Smooth muscle cell (in vitro differentiated cells): ENCODE results near the gene RPL36A. TPM values are rescaled to one million over a fixed set of nuclear protein-coding genes. Genes with fewer than 3 reads are reported as not detected.
A peak's percentile ranks its signal among the peaks of the same experiment; 100 is the strongest.

Experiments
- DNase-seq: peaks from one replicate; lab custom pipeline; 2025; ENCODE audit not compliant: unreplicated experiment; lab: John Stamatoyannopoulos, UW
- H2AFZ ChIP-seq: fragments of 200-600 bp; sonication (generic); 2 replicates; pipeline ENCODE4 v1.6.0; 2016; ENCODE audit warnings: antibody characterized with exemption, low read depth, mild to moderate bottlenecking
- H3F3A ChIP-seq: fragments of 200-600 bp; sonication (generic); 2 replicates; pipeline ENCODE4 v1.6.0; 2017; ENCODE audit warnings: antibody characterized with exemption, low read depth
- H3K27ac ChIP-seq: fragments of 200-600 bp; sonication (generic); 2 replicates; pipeline ENCODE4 v1.5.1; 2016; ENCODE audit warnings: low read depth, mild to moderate bottlenecking
- H3K27me3 ChIP-seq: fragments of 200-600 bp; sonication (generic); 2 replicates; pipeline ENCODE4 v1.6.1; 2016; ENCODE audit warnings: low read depth, mild to moderate bottlenecking
- H3K36me3 ChIP-seq: fragments of 200-600 bp; sonication (generic); 2 replicates; pipeline ENCODE4 v1.5.1; 2016; ENCODE audit warnings: low read depth
- H3K4me1 ChIP-seq: fragments of 200-600 bp; sonication (generic); 2 replicates; pipeline ENCODE4 v1.5.1; 2016; ENCODE audit warnings: low read depth
- H3K4me2 ChIP-seq: fragments of 200-600 bp; sonication (generic); 2 replicates; pipeline ENCODE4 v1.6.0; 2016; ENCODE audit warnings: mild to moderate bottlenecking
- H3K4me3 ChIP-seq: fragments of 200-600 bp; sonication (generic); 2 replicates; pipeline ENCODE4 v1.5.1; 2016; ENCODE audit warnings: mild to moderate bottlenecking
- H3K79me2 ChIP-seq: fragments of 200-600 bp; sonication (generic); 2 replicates; pipeline ENCODE4 v1.6.0; 2016; ENCODE audit warnings: low read depth, mild to moderate bottlenecking
- H3K9ac ChIP-seq: fragments of 200-600 bp; sonication (generic); 2 replicates; pipeline ENCODE4 v1.6.0; 2016; ENCODE audit warnings: low read depth
- H3K9me3 ChIP-seq: fragments of 200-600 bp; sonication (generic); replicated peaks from 2 replicates; pipeline ENCODE4 v1.5.1; 2016; ENCODE audit warnings: low read depth
- H4K20me1 ChIP-seq: fragments of 200-600 bp; sonication (generic); 2 replicates; pipeline ENCODE4 v1.6.0; 2016; ENCODE audit warnings: low read depth
- CTCF ChIP-seq: fragments of 200-600 bp; sonication (generic); IDR thresholded peaks from 2 replicates; pipeline ENCODE4 v1.5.1; 2017; ENCODE audit warnings: borderline replicate concordance, mild to moderate bottlenecking, antibody characterized with exemption; ENCODE audit not compliant: insufficient read depth, poor library complexity, severe bottlenecking
- WGBS: methylation state at CpG from one replicate; pipeline ENCODE4 v1.1.7; 2016; ENCODE audit warnings: low lambda C conversion rate; 5-methylcytosine and 5-hydroxymethylcytosine counted together
- polyA plus RNA-seq: library from polyadenylated mRNA; unstranded; fragments of >200 nt; fragmentation: Nextera tagmentation; extraction: Ambion mirVana; gene quantifications from 2 replicates; pipeline ENCODE4 v1.2.1, GENCODE V29; 2016
- total RNA-seq: library from RNA; depleted of rRNA; stranded (reverse); fragments of >200 nt; gene quantifications from 2 replicates; pipeline ENCODE4 v1.2.3, GENCODE V29; 2014

Gene RPL36A
- total and polyA plus RNA-seq, 2 experiments from 2014 or later = 301 to 3,414 TPM

DNA sequence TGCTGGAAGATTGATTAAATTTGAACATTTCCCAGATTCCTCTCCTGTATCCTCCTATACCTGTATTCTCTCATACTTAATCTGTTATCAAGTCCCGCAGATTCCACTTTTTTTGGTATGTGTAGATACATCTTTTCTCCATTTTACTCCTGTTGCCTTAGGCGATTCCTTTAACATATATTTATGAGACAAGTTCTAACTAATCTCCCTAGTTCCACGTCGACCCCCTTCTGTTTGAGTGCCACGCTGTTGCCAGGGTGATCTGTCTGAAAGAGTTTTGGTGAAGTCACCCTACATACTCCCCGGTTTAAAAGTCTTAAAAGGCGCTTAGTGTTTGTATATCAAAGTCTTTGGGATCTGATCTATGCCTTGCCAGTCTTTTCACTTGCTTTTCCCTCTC, 19.6 kb downstream of the RPL36A start:
- Histone ChIP-seq H3K4me3 (peak overlapping the region; percentile 66), H3K27ac (peak overlapping the region; percentile 99), H4K20me1 (peaks cover 18% of the 10 kb centered on the region), H3K4me1 (peaks cover 22% of the 10 kb centered on the region), H3K79me2 (peaks cover 47% of the 10 kb centered on the region), H3K9ac (peak overlapping the region; percentile 98), H3K36me3 (no peaks in the 10 kb centered on the region), H3K9me3 (peaks cover 3% of the 10 kb centered on the region), H3K27me3 (no peaks in the 10 kb centered on the region), H2AFZ (no peak overlapping the region), H3F3A (no peaks in the 10 kb centered on the region), H3K4me2 (peak overlapping the region; percentile 84)
- no peak for DNase-seq
- WGBS = 45% methylated on average over 7 of the region's 7 CpGs
- no peak for TF ChIP-seq CTCF

GRCh38 chrX:101411984-101412383, 21.2 kb downstream of the RPL36A start:
- peaks cover 3% of the 10 kb centered on the region for H3K9me3 ChIP-seq
- DNase-seq = no peak
- no peak overlapping the region for H3K9ac ChIP-seq
- H3K4me3 ChIP-seq = no peak overlapping the region
- no peaks in the 10 kb centered on the region for H3K36me3 ChIP-seq
- 88% methylated on average over 10 of the region's 10 CpGs for WGBS
- no peak for TF ChIP-seq CTCF
- H3K27me3 ChIP-seq = no peaks in the 10 kb centered on the region
- H4K20me1 ChIP-seq = peaks cover 18% of the 10 kb centered on the region
- peaks cover 37% of the 10 kb centered on the region for H3K79me2 ChIP-seq
- H2AFZ ChIP-seq = no peak overlapping the region
- H3K4me1 ChIP-seq = peaks cover 16% of the 10 kb centered on the region
- H3K27ac ChIP-seq = no peak overlapping the region
- H3F3A ChIP-seq = no peaks in the 10 kb centered on the region
- no peak overlapping the region for H3K4me2 ChIP-seq

DNA sequence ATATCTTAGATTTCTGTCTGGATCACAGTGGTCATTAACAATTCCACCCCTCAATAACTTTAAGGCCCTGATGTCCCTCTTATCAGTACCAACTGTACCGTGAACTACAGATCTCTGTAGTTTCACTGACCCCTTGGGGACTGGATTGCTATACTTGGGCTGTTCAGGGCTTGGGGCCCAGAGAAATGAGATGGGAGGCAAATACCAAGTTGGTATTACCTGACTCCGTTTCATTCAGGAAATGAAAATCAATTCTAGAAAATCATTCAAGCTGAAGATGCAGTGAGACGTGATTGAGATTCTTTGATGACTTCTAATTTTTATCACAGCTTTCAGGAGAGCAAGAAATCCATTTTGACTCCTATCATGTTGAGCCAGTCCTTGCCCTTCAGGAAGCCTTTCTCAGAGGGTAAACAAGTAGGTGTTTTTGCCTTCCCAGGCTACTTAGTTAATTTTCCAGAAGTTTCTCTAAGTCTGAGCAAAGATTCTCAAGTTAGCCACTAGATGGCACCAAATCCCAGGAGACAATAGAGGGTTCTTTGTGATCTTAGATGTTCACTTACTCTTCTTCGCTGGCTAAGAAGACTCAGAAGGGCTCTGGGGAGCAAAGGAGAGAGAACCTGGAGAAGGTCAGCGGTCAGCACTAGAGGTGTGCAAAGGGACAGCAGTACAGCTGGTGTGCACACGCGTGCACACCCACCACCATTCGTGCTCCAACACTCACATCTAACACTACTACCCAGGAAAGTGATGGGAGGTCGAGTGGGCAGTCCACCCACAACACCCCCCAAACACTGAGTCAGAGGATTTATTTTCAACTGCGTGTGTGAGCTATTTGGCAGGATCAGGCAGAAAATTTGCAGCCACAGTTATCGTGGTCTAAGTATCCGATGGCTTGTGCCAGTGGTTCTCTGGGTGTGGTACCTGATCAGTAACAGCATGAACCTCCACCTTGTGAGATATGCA, 24.7 kb downstream of the RPL36A start:
- Histone ChIP-seq H4K20me1 (peaks cover 13% of the 10 kb centered on the region), H3K36me3 (no peaks in the 10 kb centered on the region), H3K27ac (peak overlapping the region; percentile 18), H3K79me2 (peaks cover 17% of the 10 kb centered on the region), H3K4me1 (peaks cover 16% of the 10 kb centered on the region), H3F3A (no peaks in the 10 kb centered on the region), H3K9me3 (peaks cover 3% of the 10 kb centered on the region), H3K27me3 (no peaks in the 10 kb centered on the region), H2AFZ (no peak overlapping the region), H3K4me3 (no peak overlapping the region), H3K4me2 (peak overlapping the region; percentile 72), H3K9ac (no peak overlapping the region)
- TF ChIP-seq CTCF = peak; percentile 77
- peak; percentile 0 for DNase-seq
- WGBS = 51% methylated on average over 12 of the region's 12 CpGs
